Tibial nerve (tissue), 4 donors: Measurements from ENCODE around the gene ADGRE2. TPM values are rescaled to one million over a fixed set of nuclear protein-coding genes. Genes with fewer than 3 reads are reported as not detected.

Experiments
- DNase-seq, 2 donors: peaks; one replicate each; pipeline ENCODE4 v3.0.0-alpha.2; 2019; ENCODE audit warnings: low spot score in 2 of 2
- H3K27ac ChIP-seq, 4 donors: fragments of 200-600 bp; sonication (generic) in 3 of 4; one replicate each; pipeline ENCODE4 v1.5.1; 2017 to 2019; ENCODE audit warnings: mild to moderate bottlenecking in 1 of 4
- H3K27me3 ChIP-seq, 2 donors: fragments of 200-600 bp; sonication (generic) in 1 of 2; one replicate each; pipeline versions ENCODE4 v1.5.1 to v1.6.0; 2017 to 2019
- H3K36me3 ChIP-seq, 3 donors: fragments of 200-600 bp; sonication (generic); one replicate each; pipeline ENCODE4 v1.5.1; 2018 to 2019
- H3K4me1 ChIP-seq, 4 donors: fragments of 200-600 bp; sonication (generic) in 3 of 4; one replicate each; pipeline ENCODE4 v1.5.1; 2017 to 2019
- H3K4me3 ChIP-seq, 4 donors: fragments of 200-600 bp; sonication (generic) in 3 of 4; one replicate each; pipeline ENCODE4 v1.5.1; 2017 to 2019; ENCODE audit warnings: mild to moderate bottlenecking in 1 of 4, moderate library complexity in 1 of 4
- H3K9me3 ChIP-seq, 4 donors: fragments of 200-600 bp; sonication (generic) in 3 of 4; one replicate each; pipeline ENCODE4 v1.5.1; 2017 to 2019
- EP300 ChIP-seq, 2 donors: sonication (generic); formaldehyde crosslinking; IDR thresholded peaks; one replicate each; pipeline ENCODE4 v1.6.1; 2017; ENCODE audit warnings: antibody characterized with exemption in 2 of 2, mild to moderate bottlenecking in 1 of 2
- POLR2A ChIP-seq, 2 donors: fragments of 450-650 bp; IDR thresholded peaks; one replicate each; pipeline ENCODE4 v1.6.1; 2017; ENCODE audit warnings: antibody characterized with exemption in 2 of 2, mild to moderate bottlenecking in 2 of 2, moderate library complexity in 2 of 2
- WGBS, 2 donors: methylation state at CpG; one replicate each; pipeline ENCODE4 v1.1.5; 2018; 5-methylcytosine and 5-hydroxymethylcytosine counted together
- total RNA-seq, 4 donors: library from RNA; depleted of rRNA; stranded (reverse); fragments of >200 nt; gene quantifications; one replicate each; pipeline ENCODE4 v1.1.0, GENCODE V29; 2016
- TF ChIP-seq, protein P1 (sequence below), 5 experiments: fragments of 200-600 bp in 3 of 5; fragments of 450-650 bp in 2 of 5; sonication (generic) in 3 of 5; IDR thresholded peaks; one replicate each; pipeline ENCODE4 v1.5.1; 2016 to 2019; ENCODE audit warnings: antibody characterized with exemption in 5 of 5, mild to moderate bottlenecking in 3 of 5, moderate library complexity in 2 of 5

Gene ADGRE2
- total RNA-seq, 4 donors from 2014 or later: 1.3 to 6.0 (median 4.0) TPM

DNA sequence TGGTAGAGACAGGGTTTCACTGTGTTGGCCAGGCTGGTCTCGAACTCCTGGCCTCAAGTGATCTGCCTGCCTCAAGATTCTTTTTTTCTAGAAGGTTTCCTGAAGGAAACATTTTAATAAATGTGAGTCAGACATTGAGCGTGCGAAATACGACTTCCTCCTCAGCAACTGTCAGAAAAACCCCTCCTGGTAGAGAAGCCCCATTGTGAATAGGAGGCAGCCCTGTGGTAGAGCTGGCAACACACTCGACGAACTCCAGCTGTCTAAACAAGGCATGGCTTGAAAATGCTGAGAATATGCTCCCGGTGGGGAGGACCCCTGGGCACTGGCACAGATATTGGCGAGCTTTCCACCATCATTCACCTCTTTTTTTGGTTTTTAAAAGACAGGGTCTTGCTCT lies 78.7 kb downstream of the ADGRE2 start:
- TF ChIP-seq, protein P1, sequence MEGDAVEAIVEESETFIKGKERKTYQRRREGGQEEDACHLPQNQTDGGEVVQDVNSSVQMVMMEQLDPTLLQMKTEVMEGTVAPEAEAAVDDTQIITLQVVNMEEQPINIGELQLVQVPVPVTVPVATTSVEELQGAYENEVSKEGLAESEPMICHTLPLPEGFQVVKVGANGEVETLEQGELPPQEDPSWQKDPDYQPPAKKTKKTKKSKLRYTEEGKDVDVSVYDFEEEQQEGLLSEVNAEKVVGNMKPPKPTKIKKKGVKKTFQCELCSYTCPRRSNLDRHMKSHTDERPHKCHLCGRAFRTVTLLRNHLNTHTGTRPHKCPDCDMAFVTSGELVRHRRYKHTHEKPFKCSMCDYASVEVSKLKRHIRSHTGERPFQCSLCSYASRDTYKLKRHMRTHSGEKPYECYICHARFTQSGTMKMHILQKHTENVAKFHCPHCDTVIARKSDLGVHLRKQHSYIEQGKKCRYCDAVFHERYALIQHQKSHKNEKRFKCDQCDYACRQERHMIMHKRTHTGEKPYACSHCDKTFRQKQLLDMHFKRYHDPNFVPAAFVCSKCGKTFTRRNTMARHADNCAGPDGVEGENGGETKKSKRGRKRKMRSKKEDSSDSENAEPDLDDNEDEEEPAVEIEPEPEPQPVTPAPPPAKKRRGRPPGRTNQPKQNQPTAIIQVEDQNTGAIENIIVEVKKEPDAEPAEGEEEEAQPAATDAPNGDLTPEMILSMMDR (IDR thresholded peaks at IDR 0.05): no peak
- TF ChIP-seq POLR2A (IDR thresholded peaks at IDR 0.05) (no peak), EP300 (IDR thresholded peaks at IDR 0.05) (no peak)
- peaks cover 18 to 100% (median 69%) of the 10 kb centered on the region in 3 donors for H3K36me3 ChIP-seq

DNA sequence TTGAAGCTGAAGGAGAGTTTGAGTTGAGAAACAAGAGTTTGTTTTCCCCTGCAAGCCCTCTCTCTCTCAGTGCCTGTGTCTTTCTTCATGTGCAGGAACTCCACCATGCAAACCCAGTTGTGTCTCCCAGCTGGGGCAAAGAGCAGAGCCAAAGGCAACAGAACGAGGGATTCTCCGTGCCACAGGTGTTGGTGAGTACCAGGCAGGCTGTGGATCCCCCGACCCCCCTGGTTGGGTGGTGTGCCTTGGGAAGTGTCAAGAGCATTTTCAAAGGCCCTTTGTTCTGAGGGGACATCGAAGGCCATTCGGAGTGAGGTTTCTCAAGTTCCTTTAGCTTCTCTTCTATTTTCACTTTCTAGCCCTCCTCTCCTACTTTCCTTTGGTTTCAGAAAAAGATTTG lies 82.9 kb downstream of the ADGRE2 start:
- WGBS, 2 donors: 83 to 89% methylated on average over 5 of the region's 5 CpGs
- H3K4me3 ChIP-seq: no peak overlapping the region
- no peak for DNase-seq
- H3K36me3 ChIP-seq: peaks cover 0 to 75% (median 33%) of the 10 kb centered on the region in 3 donors
- H3K27me3 ChIP-seq: no peaks in the 10 kb centered on the region
- no peaks in the 10 kb centered on the region for H3K9me3 ChIP-seq
- no peak overlapping the region for H3K27ac ChIP-seq
- peaks cover 0 to 18% (median 5%) of the 10 kb centered on the region in 4 donors for H3K4me1 ChIP-seq
- no peak for TF ChIP-seq EP300 (IDR thresholded peaks at IDR 0.05)
- TF ChIP-seq, protein P1 (IDR thresholded peaks at IDR 0.05): no peak
- no peak for TF ChIP-seq POLR2A (IDR thresholded peaks at IDR 0.05)

More for the DNA sequence above, 78.7 kb downstream of the ADGRE2 start:
- no peaks in the 10 kb centered on the region for H3K27me3 ChIP-seq
- H3K27ac ChIP-seq: no peak overlapping the region
- H3K4me1 ChIP-seq: no peaks in the 10 kb centered on the region
- no peak for DNase-seq
- peaks cover 0 to 5% (median 0%) of the 10 kb centered on the region in 4 donors for H3K9me3 ChIP-seq
- no peak overlapping the region for H3K4me3 ChIP-seq
- 93 to 95% methylated on average over 8 of the region's 8 CpGs for WGBS, 2 donors

DNA sequence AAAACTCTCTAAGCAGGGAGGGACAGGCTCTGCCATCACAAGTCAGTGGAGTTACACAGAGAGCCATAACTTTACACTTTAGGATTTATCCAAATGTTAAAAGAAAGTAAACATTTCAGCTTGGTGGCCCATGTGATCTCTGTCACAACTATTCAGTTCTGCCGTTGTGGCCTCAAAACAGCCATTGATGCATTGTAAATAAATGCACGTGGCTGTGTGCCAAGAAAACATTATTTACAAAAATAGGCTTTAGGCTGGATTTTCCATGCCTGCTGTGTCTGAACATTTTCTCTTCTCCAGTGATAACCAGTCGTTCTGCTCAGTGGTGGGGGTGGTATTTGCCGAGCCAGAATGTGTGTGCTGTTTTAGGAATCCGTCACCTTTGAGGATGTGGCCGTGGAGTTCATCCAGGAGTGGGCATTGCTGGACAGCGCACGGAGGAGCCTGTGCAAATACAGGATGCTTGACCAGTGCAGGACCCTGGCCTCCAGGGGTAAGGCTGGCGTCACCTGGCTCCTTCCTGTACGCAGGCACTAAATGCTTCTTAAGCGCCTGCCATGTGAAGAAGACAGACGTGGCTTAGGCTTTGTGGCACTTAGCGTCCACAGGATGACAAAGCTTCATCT lies 83.6 kb downstream of the ADGRE2 start:
- Histone ChIP-seq H3K27me3 (no peaks in the 10 kb centered on the region), H3K4me3 (no peak overlapping the region), H3K27ac (no peak overlapping the region), H3K36me3 (peaks cover 0 to 68% (median 27%) of the 10 kb centered on the region in 3 donors), H3K4me1 (peaks cover 0 to 20% (median 5%) of the 10 kb centered on the region in 4 donors), H3K9me3 (no peaks in the 10 kb centered on the region)
- TF ChIP-seq, protein P1 (IDR thresholded peaks at IDR 0.05): no peak
- TF ChIP-seq EP300 (IDR thresholded peaks at IDR 0.05) (no peak), POLR2A (IDR thresholded peaks at IDR 0.05) (no peak)
- DNase-seq: no peak
- 77 to 81% methylated on average over 13 of the region's 13 CpGs for WGBS, 2 donors

DNA sequence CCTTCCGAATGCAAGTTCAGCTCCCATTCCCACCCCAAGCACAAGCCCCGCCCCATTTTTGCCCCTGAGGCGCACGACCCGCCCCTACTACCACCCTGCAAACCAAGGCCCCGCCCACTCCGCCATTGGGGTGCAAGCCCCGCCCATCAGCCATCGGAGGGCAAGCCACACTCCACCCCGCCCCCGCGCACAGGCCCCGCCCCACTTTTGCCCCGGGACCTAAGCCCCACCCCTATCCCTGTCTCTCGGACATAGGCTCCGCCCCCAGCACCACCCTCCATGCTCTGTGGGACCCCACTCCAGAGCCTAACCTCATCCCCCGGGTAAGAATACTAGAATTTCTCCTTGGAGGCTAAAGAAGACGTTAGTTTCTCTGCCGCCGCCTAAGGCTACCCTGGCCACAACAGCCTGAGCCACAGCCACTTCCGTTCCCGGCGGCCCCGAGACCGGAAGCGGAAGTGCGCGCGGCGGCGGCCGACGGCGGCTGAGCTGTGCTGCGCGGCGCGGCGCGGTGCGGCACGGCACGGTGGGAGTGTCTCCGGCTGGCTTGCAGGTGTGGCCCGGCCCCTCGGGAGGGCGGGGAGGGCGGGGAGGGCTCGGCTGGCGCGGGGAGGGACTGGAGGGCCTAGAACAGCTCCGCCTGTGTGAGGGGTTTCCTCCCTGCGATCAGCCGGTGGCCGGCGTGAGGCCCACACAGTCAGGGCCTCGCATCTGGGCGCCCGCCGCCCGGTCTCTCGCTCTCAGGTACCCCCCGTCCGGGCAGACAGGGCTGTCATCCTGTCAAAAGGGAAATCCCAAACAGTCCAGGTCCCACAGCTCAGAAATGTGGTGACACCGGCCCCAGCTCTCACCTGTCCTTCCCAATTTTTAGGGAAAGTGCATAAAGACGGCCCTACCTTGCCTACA lies 88.5 kb downstream of the ADGRE2 start, which contains the start of gene ZNF333:
TSS of gene ZNF333 (plus strand) at position 451 of the 906 bp plus-strand sequence. CDS start 3,444 bp downstream, outside the sequence.
- peak; percentile 95 to 96 for DNase-seq
- TF ChIP-seq POLR2A (IDR thresholded peaks at IDR 0.05) (peak in 1 of 2 donors; percentile 54), EP300 (IDR thresholded peaks at IDR 0.05) (peak; percentile 40 to 72)
- TF ChIP-seq, protein P1 (IDR thresholded peaks at IDR 0.05): peak in 1 of 5 experiments; percentile 27
- Histone ChIP-seq H3K4me1 (peaks cover 0 to 29% (median 5%) of the 10 kb centered on the region in 4 donors), H3K9me3 (no peaks in the 10 kb centered on the region), H3K27me3 (no peaks in the 10 kb centered on the region), H3K4me3 (peak within 1 kb of the TSS; percentile 66 to 83 (median 74)), H3K36me3 (peaks cover 0 to 19% (median 1%) of the 10 kb centered on the region in 3 donors), H3K27ac (peak within 1 kb of the TSS; percentile 91 to 95 (median 93))
- WGBS, 2 donors: 1 to 2% methylated on average over 29 to 61 of the region's 66 CpGs
